Left renal cortex interstitium (tissue), 4 donors: Measurements from ENCODE around the gene TMEM62. TPM values are rescaled to one million over a fixed set of nuclear protein-coding genes. Genes with fewer than 3 reads are reported as not detected.
"Not testable (repeated sequence)": the region's sequence is repeated elsewhere in the genome, so short reads cannot be mapped to it uniquely, and the experiment has no call there.

ENCODE experiments used
- DNase-seq, 4 donors: peaks; one replicate each; pipeline ENCODE4 v3.0.0-alpha.2; 2013; ENCODE audit warnings: low read depth in 4 of 4, low spot score in 2 of 4, missing footprints in 1 of 4
- polyA plus RNA-seq, 4 donors: library from polyadenylated mRNA; unstranded; fragments of 120-200 nt; gene quantifications; one replicate each; pipeline ENCODE4 v1.2.1, GENCODE V29; 2013; ENCODE audit not compliant: insufficient read length in 4 of 4

The TMEM62 gene
- polyA plus RNA-seq, 4 donors = 15.8 to 17.7 (median 16.3) TPM

DNA sequence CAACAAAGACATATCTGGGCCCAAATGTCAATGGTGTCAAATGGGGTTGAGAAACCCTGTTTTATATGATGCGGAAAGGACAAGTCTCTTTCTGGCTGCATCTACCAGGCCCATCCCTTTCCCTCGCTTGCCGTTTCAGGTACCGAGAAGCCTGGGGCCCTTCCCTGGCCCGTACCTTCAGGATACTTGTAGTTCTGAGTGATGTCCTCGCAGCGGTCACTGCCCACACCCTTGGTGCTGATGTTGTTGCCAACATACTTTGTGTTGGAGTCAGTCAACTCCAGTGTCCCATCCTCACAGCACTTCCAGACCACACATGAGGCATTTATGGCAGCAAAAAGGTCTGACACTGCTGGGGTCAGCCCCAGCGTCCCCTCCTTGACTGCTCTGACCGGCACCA is 73.6 kb downstream of the TMEM62 start:
- no peak for DNase-seq

DNA sequence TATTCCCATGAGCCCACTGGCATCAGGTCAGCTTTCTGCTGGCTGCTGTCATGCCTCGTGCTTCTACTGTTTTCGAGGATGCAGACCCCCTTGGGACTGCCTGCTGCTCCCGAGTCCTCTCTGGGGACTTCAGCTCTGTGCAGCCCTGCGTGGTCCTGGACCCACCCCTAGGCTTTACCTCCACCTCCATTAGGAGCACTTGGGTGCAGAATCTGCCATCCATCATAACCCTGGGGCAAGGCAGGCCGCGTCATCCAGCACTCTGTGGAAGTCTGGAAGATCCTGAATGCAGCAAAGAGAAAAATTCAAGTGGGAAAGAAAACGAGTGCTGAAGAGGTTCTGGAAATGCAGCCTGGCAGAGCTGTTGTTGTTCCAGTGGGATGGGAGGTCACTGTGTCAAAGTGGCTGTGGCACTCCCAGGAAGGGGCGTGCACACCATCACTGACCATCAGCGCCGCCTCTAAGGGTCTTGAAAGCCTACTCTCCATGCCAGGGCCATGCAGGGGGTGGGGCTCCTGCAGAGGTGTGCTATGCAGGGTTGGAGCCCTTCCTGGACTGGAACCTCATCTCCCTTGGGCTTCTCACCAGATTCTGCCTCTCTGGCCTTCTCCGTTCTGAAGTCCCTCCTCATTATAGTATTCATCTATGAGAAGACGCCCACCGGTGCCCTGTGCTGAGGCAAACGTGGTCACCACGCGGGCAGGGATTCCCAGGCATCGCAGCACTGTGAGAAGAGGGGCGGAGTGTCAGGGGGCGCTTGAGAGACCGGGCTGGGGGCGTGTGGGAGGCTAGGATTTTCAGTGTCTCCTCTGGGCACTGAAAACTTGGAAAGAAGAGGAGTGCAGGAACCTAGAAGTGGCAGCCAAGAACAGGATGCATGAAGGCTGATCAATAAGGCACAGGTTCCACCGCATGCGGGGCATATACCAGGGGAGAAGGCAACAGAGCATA is 74.9 kb downstream of the TMEM62 start:
- no peak for DNase-seq

DNA sequence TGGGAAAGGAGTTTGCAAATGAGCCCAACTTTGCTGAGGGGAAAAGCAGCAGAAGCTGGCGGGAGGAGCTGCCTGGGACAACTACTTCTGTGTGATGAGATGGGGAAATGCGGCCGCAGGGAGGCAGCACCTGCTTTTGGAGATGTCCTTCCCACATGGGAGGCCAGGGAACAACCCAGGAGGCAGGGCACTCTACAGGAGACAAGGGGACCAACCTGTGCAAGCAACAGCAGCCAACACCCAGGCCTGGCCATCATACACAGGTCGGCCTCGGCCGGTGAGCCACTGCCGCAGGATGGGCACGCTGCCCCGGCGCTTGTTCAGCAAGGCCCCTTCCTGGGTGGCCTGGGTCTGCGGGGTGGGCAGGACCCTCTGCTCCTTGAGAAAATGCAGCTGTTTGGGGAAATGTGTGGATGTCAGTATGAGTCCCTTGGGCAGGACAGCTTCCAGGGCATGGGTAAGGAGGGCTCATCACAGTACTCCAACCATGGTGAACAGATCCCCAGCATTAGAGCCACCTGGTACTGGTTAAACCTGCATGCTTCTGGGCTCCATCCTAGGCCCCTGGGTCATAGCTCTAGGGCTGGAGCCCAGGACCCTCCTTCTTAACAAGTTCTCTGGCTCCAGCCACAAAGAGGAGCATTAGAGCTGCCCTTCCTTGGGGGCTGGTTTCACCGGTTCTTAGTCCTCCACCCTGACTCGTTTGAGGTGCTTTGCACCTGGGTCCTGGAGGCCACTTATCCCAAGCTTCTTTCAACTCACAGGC is 75.9 kb downstream of the TMEM62 start:
- DNase-seq = no peak

DNA sequence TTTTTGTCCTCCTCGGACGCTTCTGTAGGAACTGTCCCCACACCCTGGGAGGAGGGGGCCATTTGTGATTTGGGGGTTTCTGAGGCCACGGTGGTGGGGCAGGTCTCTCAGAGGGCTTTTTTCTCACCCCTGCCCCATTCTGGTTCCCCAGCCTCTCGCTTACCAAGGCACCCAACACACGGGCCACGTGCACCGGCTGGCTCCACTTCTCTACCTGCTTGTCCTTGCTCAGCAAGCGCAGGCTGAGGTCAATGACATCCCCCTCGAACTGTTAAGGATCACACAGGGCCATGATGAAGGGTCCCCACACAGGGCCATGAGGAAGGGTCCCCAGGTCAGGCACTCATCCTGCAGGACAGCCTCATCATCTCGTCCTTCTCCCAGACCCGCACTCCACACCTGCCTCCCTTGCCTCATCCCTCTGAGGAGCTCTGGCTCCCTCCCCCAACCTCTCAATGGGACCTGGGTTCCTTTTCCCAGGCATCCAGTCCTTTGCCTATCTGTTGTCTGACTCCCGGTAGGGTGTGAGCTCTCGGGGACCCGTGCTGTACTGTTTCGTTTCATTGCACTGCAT is 76.9 kb downstream of the TMEM62 start:
- no peak for DNase-seq

DNA sequence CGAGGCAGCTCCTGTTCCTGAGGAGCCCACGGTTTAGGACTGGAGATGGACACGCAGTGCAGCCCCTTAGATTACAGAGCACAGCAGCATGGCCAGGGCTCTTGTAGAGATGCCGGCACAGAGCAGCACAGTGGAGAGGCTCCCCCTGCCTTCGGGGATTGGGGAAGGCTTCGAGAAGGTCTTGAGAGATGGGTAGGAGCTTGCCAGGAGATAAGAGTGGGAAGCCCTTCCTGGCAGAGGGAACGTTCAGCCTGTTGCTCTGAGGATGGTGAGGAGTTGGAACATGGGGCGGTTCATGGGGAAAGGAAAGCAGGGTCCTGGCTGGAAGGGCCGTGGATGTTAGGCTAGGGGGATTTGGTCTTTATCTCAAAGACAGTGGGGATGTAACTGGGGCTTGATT is 77.4 kb downstream of the TMEM62 start:
- no peak for DNase-seq

DNA sequence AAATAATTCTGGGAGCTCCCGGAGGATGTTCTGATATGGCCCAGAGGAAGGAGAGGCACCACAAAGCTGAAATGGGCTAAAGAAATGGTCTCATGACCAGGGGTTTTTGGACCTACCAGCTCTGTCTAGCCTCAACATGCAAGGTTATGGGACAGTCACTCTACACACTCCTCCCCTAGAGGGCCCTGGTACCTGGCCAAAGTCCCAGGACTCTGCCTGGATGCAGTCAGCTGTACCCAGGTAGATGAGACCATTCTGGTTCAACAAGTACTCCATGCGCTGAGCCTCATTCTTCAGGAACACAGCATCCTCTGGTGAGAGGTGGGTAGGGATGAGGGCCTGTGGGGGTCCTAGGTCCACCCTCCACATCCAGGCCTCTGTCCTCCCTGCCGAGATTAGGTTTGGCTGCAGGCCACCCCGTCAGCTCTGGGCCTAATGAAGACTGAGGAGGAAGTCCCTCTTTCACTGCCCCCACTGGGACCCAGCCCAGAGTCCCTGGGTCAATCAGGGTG is 77.9 kb downstream of the TMEM62 start:
- DNase-seq = no peak

DNA sequence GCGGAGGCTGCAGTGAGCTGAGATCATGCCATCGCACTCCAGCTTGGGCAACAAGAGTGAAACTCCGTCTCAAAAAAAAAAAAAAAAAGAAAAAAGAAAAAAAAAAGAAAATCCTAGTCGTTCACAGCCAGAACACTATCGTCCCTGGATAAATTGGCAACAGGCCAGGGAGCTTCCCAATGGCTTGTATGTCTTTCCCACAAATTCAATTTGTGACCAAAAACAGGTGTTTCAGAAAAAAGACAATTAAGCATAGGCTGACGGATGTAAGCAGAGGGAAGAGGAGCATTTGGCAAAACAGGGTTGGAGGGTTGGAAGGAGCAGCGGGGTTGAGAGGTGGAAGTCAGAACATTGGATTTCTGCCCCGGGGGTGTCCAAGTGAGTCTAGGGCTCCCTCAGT is 78.9 kb downstream of the TMEM62 start:
- DNase-seq = no peak

DNA sequence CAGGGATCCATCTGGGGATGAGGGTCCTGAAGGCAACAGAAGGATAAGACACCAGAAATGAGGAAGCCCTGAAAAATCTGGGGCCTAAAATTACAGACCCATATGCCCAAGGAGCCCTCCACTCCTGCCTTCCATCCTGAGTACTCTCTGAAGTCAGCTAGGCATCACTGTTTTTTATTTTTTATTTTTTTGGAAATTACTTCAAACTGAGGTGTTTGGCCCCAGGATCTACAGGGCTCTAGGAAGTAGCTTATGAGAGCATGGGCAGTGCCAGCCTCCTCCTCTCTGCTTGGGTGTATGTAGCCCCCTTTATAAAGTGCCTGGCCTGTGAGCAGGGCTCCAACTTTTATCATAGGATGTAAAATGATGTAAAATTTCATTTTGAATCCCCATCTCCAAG is 79.6 kb downstream of the TMEM62 start:
- DNase-seq = no peak

DNA sequence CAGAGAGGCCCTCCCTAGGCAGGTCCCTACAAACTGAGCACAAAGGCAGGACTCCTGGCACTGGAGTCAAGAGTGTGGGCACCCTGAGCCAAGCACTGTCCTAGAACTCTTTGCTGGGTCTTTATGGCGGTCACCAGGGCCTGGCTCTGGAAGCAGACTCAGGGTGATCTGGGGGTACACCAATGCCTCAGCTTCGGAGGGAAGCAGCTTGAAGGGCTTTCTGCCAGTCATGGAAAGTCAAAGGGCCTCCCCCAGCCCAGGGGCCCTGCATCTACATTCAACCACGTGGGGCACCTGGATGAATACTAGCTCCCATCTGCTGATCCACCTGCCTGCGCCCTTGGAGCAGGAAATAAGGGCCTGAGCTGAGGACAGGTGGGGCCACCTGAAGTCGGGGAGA is 80.1 kb downstream of the TMEM62 start:
- no peak for DNase-seq

DNA sequence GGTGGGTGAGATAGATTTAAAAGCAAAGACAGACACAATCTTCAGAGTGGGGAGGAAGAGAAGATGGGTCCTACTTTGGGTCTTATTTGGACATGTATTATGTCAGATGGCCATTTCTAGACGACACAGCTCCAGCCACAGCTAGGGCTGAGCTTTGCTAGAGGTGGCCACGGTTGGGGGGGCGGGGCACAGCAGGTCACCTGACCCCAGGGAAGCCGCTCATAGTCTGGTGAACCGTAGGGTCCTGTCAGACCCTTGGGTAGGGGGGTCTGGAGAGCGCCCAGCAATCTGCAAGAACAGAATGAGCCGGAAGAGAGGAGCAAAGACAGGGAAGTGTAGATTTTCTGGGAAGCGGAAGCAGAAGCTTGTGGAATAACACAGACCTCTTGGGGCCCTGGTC is 80.8 kb downstream of the TMEM62 start:
- no peak for DNase-seq

DNA sequence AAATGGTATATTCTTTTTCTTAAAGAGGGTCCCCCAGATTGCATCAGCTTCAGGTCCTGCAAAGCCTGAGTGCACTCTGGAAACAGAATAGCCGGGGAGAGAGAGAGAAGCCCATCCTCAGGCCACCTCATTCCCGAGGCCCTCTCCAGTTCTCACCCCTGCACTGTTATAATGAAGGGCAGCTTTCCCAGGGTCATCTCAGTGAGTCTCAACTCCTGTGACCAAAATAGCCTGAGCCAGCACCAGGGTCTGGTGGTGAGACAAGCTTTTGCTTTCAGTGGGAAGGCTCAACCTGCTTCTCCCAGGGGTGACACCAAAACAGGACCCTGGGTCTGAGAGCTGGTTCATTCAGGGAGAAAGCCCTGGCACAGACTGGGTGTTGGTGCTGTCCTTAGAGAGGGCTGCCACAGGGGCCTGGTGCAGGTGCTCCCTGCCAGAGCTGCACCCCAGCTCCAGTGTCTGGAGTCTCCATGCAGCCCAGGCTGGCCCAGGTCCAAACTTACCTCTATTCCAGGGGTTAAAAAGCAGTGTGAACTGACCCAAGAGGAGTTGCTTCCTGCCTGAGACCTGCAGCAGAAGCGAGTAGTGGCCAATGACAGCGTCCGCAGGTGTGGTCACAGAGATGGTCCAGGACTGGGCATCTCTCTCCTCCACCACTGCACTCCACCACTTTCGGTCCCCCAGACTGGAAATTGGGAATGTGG is 81.4 kb downstream of the TMEM62 start:
- DNase-seq = no peak

DNA sequence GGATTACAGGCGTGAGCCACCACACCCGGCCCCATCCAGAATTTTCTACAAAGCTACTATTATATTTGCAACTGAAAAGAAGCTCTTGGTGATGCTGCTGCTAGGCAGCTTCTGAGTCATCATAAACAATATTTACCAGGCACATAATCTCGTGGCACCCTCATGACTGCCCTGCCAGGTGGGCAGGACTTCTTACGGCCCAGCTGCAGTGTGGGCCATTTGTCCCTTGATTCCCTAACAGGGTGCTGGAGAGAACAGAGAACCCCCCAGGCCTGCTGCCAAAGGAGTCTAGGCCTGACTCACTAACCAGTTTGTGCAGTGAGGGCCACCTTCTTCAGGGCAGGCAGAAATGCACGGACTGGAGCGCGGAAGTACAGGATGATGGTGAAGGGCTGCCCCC is 82.6 kb downstream of the TMEM62 start:
- no peak for DNase-seq

DNA sequence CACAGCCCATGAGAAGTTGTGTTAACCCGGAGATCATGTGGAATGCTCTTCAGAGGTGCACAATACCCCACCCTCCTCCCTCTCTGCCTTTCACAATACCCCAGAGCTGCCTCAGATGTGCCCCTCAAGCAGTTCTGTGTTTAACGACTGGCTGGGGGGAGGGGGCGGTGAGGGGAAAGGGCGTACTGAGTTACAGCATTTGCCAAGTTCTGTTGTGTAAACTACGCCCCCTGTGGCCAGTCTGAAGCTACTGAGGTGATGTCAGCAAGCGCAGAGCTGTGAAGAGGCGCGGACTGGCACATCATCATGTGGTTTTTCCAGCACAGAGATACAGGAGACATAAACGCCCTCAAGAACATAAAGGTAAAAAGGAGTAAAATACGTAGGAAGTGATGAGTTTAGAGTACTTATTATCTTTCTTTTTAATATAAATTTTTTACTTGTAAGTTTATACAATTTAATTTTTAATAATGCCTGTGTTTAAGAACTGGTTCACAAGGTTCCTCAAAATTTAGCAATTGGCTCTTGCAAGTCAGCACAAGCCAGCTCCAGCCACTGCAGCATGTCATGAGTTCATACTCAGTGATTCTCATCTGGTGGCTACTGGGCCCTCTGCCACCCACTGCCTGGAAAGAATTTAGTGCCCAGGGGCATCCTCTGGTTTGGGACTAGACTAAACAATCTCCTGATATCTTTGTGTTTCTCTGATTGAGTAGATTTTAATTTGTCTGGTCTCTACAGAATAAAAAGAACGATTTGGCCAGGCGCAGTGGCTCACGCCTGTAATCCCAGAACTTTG is 85.7 kb downstream of the TMEM62 start:
- DNase-seq = no peak

DNA sequence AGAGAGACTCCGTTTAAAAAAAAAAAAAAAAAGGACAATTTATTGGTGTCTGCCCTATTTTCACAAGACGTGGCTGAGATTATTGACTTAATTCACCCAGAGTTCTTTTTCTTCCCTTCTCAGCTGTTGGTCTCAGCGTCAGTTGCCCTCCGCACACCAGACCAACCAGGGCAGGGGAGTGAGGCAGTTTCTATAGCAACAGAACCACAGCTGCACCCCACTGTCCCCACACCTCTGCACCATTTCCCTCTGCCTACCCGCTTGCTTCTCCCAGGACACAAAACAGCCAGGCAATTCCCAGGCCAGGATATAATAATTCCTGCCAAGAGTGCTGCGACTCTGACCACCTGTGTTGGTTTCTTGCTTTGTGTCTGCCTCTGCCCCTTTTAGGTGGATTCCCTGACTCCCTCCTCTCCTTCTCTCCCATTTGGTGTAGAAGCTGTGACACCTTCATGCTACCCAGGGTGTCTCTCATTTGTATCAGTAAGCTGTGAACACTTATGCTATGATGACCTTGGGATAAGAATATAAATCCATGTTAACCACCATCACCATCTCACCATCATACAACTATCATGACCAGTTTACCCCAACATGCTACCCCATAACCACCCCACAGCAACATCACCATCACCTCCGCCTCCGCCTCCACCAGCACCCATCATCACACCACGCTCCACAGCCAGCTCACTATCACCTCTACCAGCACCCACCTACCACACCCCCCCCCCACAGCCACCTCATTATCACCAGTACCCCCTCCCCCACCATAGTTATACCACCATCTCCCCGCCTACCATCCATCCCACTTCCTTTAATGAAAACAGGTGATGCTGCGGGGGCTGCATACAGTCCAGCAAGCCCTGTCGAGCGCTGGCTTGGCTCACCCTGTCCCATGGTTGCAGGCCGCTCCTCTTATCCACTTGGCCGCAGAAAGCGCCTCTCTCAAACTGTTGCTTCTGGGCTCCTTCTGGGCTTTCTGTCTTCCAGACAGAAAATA is 86.8 kb downstream of the TMEM62 start:
- no peak for DNase-seq

DNA sequence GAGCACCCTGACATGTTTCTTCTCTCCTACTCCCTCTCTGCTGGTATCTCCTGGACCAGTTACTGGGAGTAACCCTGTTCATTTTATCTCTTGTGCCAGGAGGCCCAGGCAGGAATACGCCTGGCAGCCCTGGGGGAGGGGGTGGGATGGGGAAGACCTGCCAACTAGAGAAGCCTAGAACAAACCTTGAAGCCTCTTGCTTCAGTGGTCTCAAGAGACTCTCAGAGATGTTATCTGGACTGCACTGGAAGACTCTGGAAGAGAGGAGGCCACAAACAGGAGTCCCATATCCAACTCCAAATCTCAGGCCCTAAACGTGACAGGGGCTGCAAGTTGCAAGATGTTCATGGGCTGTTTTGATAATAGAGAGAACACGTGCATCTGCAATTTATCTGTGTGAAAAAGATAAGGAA is 87.6 kb downstream of the TMEM62 start, which contains the start of gene EPB42:
TSS of gene EPB42 (minus strand) at position 28 of the 413 bp plus-strand sequence. CDS start 193 bp downstream, outside the sequence.
- no peak for DNase-seq

DNA sequence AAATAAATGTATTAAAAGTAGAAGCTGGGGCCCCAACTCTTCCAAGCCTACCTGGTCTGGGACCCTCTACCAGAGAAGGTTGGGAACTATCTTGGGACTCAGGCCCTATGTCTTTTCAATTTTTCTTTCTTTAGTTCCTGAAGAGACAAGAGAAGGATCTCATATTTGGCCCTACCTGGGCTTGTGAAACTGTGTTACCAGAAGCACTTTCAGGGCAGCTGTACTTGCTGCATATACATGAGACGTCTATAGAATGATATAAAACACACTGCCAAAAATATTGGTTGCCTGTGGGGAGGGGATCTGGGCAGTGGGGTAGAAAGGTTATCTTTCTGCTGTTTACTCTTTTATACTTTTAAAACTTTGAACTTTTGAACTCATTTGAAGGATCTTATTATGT is 88.0 kb downstream of the TMEM62 start:
- no peak for DNase-seq

DNA sequence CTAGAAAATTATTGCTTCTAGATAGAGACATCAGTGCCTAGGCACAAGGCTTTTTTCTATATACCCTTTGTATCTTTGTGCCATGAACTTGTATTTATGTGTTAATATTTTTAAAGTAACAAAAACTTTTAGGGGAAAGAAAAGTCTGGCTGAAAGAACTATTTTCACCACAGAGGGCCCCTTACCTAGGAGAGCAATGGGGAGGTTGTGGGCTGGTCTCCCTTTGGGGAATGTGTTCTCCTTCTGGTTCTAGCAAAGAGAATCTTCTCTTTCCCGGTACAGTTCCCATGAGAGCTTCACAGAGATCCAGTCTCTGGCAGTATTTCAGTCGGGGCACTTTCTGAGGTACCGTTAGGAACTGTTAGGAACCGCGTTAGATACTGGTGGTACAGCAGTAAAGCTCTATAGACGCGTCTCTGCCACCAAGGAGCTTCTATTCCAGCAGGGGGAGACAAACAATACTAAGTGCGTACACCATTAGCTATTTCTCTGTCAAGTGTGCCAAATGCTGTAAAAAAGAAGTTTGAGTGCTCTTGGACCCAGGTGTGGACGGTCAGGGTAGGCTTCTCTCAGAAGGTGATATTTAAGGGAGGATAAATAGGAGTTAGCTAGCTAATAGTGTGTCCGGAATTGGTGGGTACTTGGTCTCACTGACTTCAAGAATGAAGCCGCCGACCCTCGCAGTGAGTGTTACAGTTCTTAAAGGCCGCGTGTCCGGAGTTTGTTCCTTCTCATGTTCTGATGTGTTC is 92.0 kb downstream of the TMEM62 start:
- peak in 3 of 4 donors; percentile 18 to 38 (median 19) for DNase-seq

DNA sequence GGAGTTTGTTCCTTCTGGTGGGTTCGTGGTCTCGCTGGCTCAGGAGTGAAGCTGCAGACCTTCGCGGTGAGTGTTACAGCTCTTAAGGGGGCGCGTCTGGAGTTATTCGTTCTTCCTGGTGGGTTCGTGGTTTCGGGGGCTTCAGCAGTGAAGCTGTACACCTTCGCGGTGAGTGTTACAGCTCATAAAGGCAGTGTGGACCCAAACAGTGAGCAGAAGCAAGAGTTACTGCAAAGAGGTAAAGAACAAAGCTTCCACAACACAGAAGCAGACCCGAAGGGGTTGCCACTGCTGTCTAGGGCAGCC is 92.5 kb downstream of the TMEM62 start:
- DNase-seq = not testable (repeated sequence)
